G401 (cell line): ENCODE measurements around the gene AQP9. TPM values are rescaled to one million over a fixed set of nuclear protein-coding genes. Genes with fewer than 3 reads are reported as not detected.

Source experiments
- DNase-seq: peaks from one replicate; pipeline ENCODE4 v3.0.0-alpha.2; 2015; ENCODE audit warnings: low spot score
- in situ Hi-C: cut with HindIII; loops from 2 replicates; pipeline ENCODE4 v1.10.0; 2016; ENCODE audit warnings: low sequenced_read_pairs, mixed read lengths
- total RNA-seq: library from RNA; depleted of rRNA; stranded (reverse); fragments of >200 nt; shearing (Covaris generic); gene quantifications from 2 replicates; pipeline ENCODE4 v1.2.3, GENCODE V29; 2014

AQP9 gene
- total RNA-seq, 1 experiment from 2014 or later: not detected

- in situ Hi-C loops: no loop called here
Observed at GRCh38 chr15:58137686-58138085, 495 bp upstream of the AQP9 start.

GRCh38 chr15:58139276-58139988 lies 1.3 kb downstream of the AQP9 start:
- no peak for DNase-seq
- in situ Hi-C loops: no loop called here

More at GRCh38 chr15:58137686-58138085, 495 bp upstream of the AQP9 start:
- no peak for DNase-seq

GRCh38 chr15:58139989-58140522 lies 1.9 kb downstream of the AQP9 start:
- no peak for DNase-seq
- in situ Hi-C loops: no loop called here

GRCh38 chr15:58141894-58142293 lies 3.7 kb downstream of the AQP9 start:
- no peak for DNase-seq
- in situ Hi-C loops: no loop called here

- in situ Hi-C loops: no loop called here
- DNase-seq: no peak
Observed at GRCh38 chr15:58142827-58143461, 4.8 kb downstream of the AQP9 start.

GRCh38 chr15:58145606-58146005 lies 7.4 kb downstream of the AQP9 start:
- in situ Hi-C loops: no loop called here

GRCh38 chr15:58146211-58146610 lies 8.0 kb downstream of the AQP9 start:
- no peak for DNase-seq
- in situ Hi-C loops: no loop called here

More at GRCh38 chr15:58145606-58146005, 7.4 kb downstream of the AQP9 start:
- DNase-seq: no peak

- in situ Hi-C loops: no loop called here
- DNase-seq: no peak
Observed at GRCh38 chr15:58146749-58147148, 8.6 kb downstream of the AQP9 start.

- DNase-seq: no peak
- in situ Hi-C loops: no loop called here
Observed at GRCh38 chr15:58147171-58147611, 9.0 kb downstream of the AQP9 start.

- in situ Hi-C loops: no loop called here
- DNase-seq: no peak
Observed at GRCh38 chr15:58148120-58148519, 9.9 kb downstream of the AQP9 start.

- in situ Hi-C loops: no loop called here
- DNase-seq: peak; percentile 2
Observed at GRCh38 chr15:58148633-58149445, 10.7 kb downstream of the AQP9 start.

GRCh38 chr15:58154769-58155168 lies 16.6 kb downstream of the AQP9 start:
- in situ Hi-C loops: no loop called here
- DNase-seq: no peak

GRCh38 chr15:58159827-58160386 lies 21.7 kb downstream of the AQP9 start:
- DNase-seq: no peak
- in situ Hi-C loops: no loop called here

GRCh38 chr15:58161436-58161930 lies 23.3 kb downstream of the AQP9 start:
- in situ Hi-C loops: no loop called here
- DNase-seq: no peak

- DNase-seq: no peak
- in situ Hi-C loops: no loop called here
Observed at GRCh38 chr15:58163985-58164384, 25.8 kb downstream of the AQP9 start.

GRCh38 chr15:58164926-58165325 lies 26.7 kb downstream of the AQP9 start:
- in situ Hi-C loops: no loop called here
- DNase-seq: no peak

GRCh38 chr15:58165661-58166060 lies 27.5 kb downstream of the AQP9 start:
- in situ Hi-C loops: no loop called here
- DNase-seq: peak; percentile 15

- DNase-seq: no peak
- in situ Hi-C loops: no loop called here
Observed at GRCh38 chr15:58167095-58167691, 29.0 kb downstream of the AQP9 start.

GRCh38 chr15:58169934-58170333 lies 31.8 kb downstream of the AQP9 start:
- in situ Hi-C loops: no loop called here
- no peak for DNase-seq
